ENCODE results near the gene RAB40AL.
A peak's percentile ranks its signal among the peaks of the same experiment; 100 is the strongest.

Gene RAB40AL

GRCh38 chrX:102958794-102959193, 21.7 kb downstream of the RAB40AL start:
- H3K36me3 ChIP-seq (ENCODE audit: control insufficient read depth, insufficient read depth, low read length): no peaks in the 10 kb centered on the region
- peak; percentile 37 for TF ChIP-seq CTCF (IDR thresholded peaks at IDR 0.05)
- no peaks in the 10 kb centered on the region for H3K79me2 ChIP-seq
- peaks cover 5% of the 10 kb centered on the region for H3K4me1 ChIP-seq
- no peaks in the 10 kb centered on the region for H3K9me3 ChIP-seq (ENCODE audit: control insufficient read depth, low read length)
- no peak overlapping the region for H3K27ac ChIP-seq
- H2AFZ ChIP-seq: peak overlapping the region; percentile 41
- H3K4me3 ChIP-seq (ENCODE audit: low read depth, low read length): no peak overlapping the region
- no peak overlapping the region for H3K9ac ChIP-seq
- H3K27me3 ChIP-seq (ENCODE audit: control insufficient read depth, insufficient read depth, low read length): no peaks in the 10 kb centered on the region
- H3K4me2 ChIP-seq (ENCODE audit: low read length): no peak overlapping the region

- H3K27me3 ChIP-seq (ENCODE audit: control insufficient read depth, insufficient read depth, low read length): no peaks in the 10 kb centered on the region
- peaks cover 5% of the 10 kb centered on the region for H3K4me1 ChIP-seq
- H3K27ac ChIP-seq: no peak overlapping the region
- H3K36me3 ChIP-seq (ENCODE audit: control insufficient read depth, insufficient read depth, low read length): no peaks in the 10 kb centered on the region
- no peak overlapping the region for H3K9ac ChIP-seq
- H2AFZ ChIP-seq: no peak overlapping the region
- H3K9me3 ChIP-seq (ENCODE audit: control insufficient read depth, low read length): no peaks in the 10 kb centered on the region
- no peak overlapping the region for H3K4me3 ChIP-seq (ENCODE audit: low read depth, low read length)
- TF ChIP-seq CTCF (IDR thresholded peaks at IDR 0.05): no peak
- no peak overlapping the region for H3K4me2 ChIP-seq (ENCODE audit: low read length)
- no peaks in the 10 kb centered on the region for H3K79me2 ChIP-seq
Observed at GRCh38 chrX:102959471-102959870, 22.4 kb downstream of the RAB40AL start.

- H2AFZ ChIP-seq: no peak overlapping the region
- H3K4me3 ChIP-seq (ENCODE audit: low read depth, low read length): no peak overlapping the region
- no peak overlapping the region for H3K9ac ChIP-seq
- no peak overlapping the region for H3K27ac ChIP-seq
- no peak overlapping the region for H3K4me2 ChIP-seq (ENCODE audit: low read length)
- no peaks in the 10 kb centered on the region for H3K79me2 ChIP-seq
- no peaks in the 10 kb centered on the region for H3K4me1 ChIP-seq
- no peaks in the 10 kb centered on the region for H3K9me3 ChIP-seq (ENCODE audit: control insufficient read depth, low read length)
- no peaks in the 10 kb centered on the region for H3K27me3 ChIP-seq (ENCODE audit: control insufficient read depth, insufficient read depth, low read length)
- TF ChIP-seq CTCF (IDR thresholded peaks at IDR 0.05): no peak
- no peaks in the 10 kb centered on the region for H3K36me3 ChIP-seq (ENCODE audit: control insufficient read depth, insufficient read depth, low read length)
Observed at GRCh38 chrX:102963955-102964354, 26.9 kb downstream of the RAB40AL start.

- Histone ChIP-seq H3K27me3 (ENCODE audit: control insufficient read depth, insufficient read depth, low read length) (no peaks in the 10 kb centered on the region), H3K4me1 (no peaks in the 10 kb centered on the region), H3K9me3 (ENCODE audit: control insufficient read depth, low read length) (no peaks in the 10 kb centered on the region), H2AFZ (no peak overlapping the region), H3K4me2 (ENCODE audit: low read length) (no peak overlapping the region), H3K4me3 (ENCODE audit: low read depth, low read length) (no peak overlapping the region), H3K9ac (no peak overlapping the region), H3K36me3 (ENCODE audit: control insufficient read depth, insufficient read depth, low read length) (no peaks in the 10 kb centered on the region), H3K79me2 (no peaks in the 10 kb centered on the region), H3K27ac (no peak overlapping the region)
- TF ChIP-seq CTCF (IDR thresholded peaks at IDR 0.05): no peak
Observed at GRCh38 chrX:102964940-102965339, 27.9 kb downstream of the RAB40AL start.

- Histone ChIP-seq H3K4me3 (ENCODE audit: low read depth, low read length) (no peak overlapping the region), H3K9ac (no peak overlapping the region), H3K27me3 (ENCODE audit: control insufficient read depth, insufficient read depth, low read length) (no peaks in the 10 kb centered on the region), H2AFZ (no peak overlapping the region), H3K4me2 (ENCODE audit: low read length) (no peak overlapping the region), H3K4me1 (no peaks in the 10 kb centered on the region), H3K36me3 (ENCODE audit: control insufficient read depth, insufficient read depth, low read length) (no peaks in the 10 kb centered on the region), H3K79me2 (no peaks in the 10 kb centered on the region), H3K9me3 (ENCODE audit: control insufficient read depth, low read length) (no peaks in the 10 kb centered on the region), H3K27ac (no peak overlapping the region)
- no peak for TF ChIP-seq CTCF (IDR thresholded peaks at IDR 0.05)
Observed at GRCh38 chrX:102966701-102967100, 29.6 kb downstream of the RAB40AL start.
